ENCODE data around the gene DMWD. TPM values are rescaled to one million over a fixed set of nuclear protein-coding genes. Genes with fewer than 3 reads are reported as not detected.
"Not testable (repeated sequence)": the region's sequence is repeated elsewhere in the genome, so short reads cannot be mapped to it uniquely, and the experiment has no call there.

Gene DMWD
- total RNA-seq, 1 experiment from 2014 or later = 37.8 TPM

GRCh38 chr19:45751483-45751882, 41.2 kb downstream of the DMWD start:
- H3K9ac ChIP-seq (ENCODE audit: low read length); H3K4me3 ChIP-seq (ENCODE audit: low read length); H3K9me3 ChIP-seq (ENCODE audit: low read length); H3K36me3 ChIP-seq (ENCODE audit: insufficient read depth, low read length); H3K9me2 ChIP-seq (replicated peaks; ENCODE audit: insufficient read depth, low read length); H3K4me2 ChIP-seq (ENCODE audit: low read depth, low read length, poor library complexity, severe bottlenecking); H3K27ac ChIP-seq (ENCODE audit: low read length); H3K4me1 ChIP-seq (ENCODE audit: low read length); H2AFZ ChIP-seq (ENCODE audit: low read length); H3K79me2 ChIP-seq (ENCODE audit: low read length); H3K27me3 ChIP-seq (ENCODE audit: low read length); DNase-seq; H4K20me1 ChIP-seq (ENCODE audit: insufficient read depth, low read depth, low read length): not testable (repeated sequence)

GRCh38 chr19:45747513-45747912, 45.1 kb downstream of the DMWD start:
- no peak overlapping the region for H3K9ac ChIP-seq (ENCODE audit: low read length)
- no peak overlapping the region for H3K27ac ChIP-seq (ENCODE audit: low read length)
- no peak overlapping the region for H3K4me3 ChIP-seq (ENCODE audit: low read length)
- DNase-seq = no peak
- no peaks in the 10 kb centered on the region for H3K36me3 ChIP-seq (ENCODE audit: insufficient read depth, low read length)
- no peak overlapping the region for H3K4me2 ChIP-seq (ENCODE audit: low read depth, low read length, poor library complexity, severe bottlenecking)
- H3K9me2 ChIP-seq (replicated peaks; ENCODE audit: insufficient read depth, low read length) = no peaks in the 10 kb centered on the region
- H2AFZ ChIP-seq (ENCODE audit: low read length) = no peak overlapping the region
- H4K20me1 ChIP-seq (ENCODE audit: insufficient read depth, low read depth, low read length) = no peaks in the 10 kb centered on the region
- no peaks in the 10 kb centered on the region for H3K79me2 ChIP-seq (ENCODE audit: low read length)
- H3K9me3 ChIP-seq (ENCODE audit: low read length) = no peaks in the 10 kb centered on the region
- peaks cover 5% of the 10 kb centered on the region for H3K4me1 ChIP-seq (ENCODE audit: low read length)
- H3K27me3 ChIP-seq (ENCODE audit: low read length) = no peaks in the 10 kb centered on the region

DNA sequence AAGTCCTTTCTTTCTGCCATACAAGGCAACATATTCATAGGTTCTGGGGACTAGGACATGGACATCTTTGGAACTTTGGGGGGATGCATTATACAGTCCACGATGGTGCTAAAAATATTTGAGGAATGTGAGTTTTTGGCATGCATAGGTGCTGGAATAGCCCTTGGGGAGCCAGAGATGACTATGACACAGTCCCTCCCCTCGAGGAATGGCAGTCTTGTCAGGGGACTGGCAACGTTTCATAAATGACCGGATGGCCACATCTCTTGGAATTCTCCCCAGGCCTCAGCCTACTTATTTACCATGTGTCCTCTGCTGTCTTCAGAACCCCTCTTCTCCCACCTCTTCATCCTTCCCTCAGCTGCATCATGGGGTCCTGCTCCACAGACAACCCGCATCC, 45.8 kb downstream of the DMWD start:
- no peaks in the 10 kb centered on the region for H3K27me3 ChIP-seq (ENCODE audit: low read length)
- no peak overlapping the region for H3K27ac ChIP-seq (ENCODE audit: low read length)
- H3K36me3 ChIP-seq (ENCODE audit: insufficient read depth, low read length) = no peaks in the 10 kb centered on the region
- no peak overlapping the region for H3K9ac ChIP-seq (ENCODE audit: low read length)
- H2AFZ ChIP-seq (ENCODE audit: low read length) = no peak overlapping the region
- no peaks in the 10 kb centered on the region for H3K9me3 ChIP-seq (ENCODE audit: low read length)
- H3K4me2 ChIP-seq (ENCODE audit: low read depth, low read length, poor library complexity, severe bottlenecking) = no peak overlapping the region
- no peak for DNase-seq
- H3K79me2 ChIP-seq (ENCODE audit: low read length) = no peaks in the 10 kb centered on the region
- no peaks in the 10 kb centered on the region for H3K9me2 ChIP-seq (replicated peaks; ENCODE audit: insufficient read depth, low read length)
- no peak overlapping the region for H3K4me3 ChIP-seq (ENCODE audit: low read length)
- H4K20me1 ChIP-seq (ENCODE audit: insufficient read depth, low read depth, low read length) = no peaks in the 10 kb centered on the region
- H3K4me1 ChIP-seq (ENCODE audit: low read length) = peaks cover 6% of the 10 kb centered on the region

DNA sequence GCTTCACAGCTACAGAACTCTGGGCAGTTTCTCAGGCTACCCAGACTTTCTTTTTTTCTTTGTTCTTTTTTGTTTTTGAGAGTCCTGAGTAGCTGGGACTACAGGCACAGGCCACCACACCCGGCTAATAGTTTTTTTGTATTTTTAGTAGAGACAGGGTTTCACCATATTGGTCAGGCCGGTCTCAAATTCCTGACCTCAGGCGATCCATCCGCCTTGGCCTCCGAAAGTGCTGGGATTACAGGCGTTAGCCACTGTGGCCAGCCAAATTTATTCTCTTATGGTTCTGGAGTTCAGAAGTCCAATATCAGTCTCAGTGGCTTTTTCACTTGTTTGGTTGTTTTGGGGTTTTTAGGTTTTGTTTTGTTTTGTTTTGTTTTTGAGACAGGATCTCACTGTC, 47.0 kb downstream of the DMWD start:
- no peaks in the 10 kb centered on the region for H4K20me1 ChIP-seq (ENCODE audit: insufficient read depth, low read depth, low read length)
- H3K9me3 ChIP-seq (ENCODE audit: low read length) = no peaks in the 10 kb centered on the region
- no peaks in the 10 kb centered on the region for H3K9me2 ChIP-seq (replicated peaks; ENCODE audit: insufficient read depth, low read length)
- H3K36me3 ChIP-seq (ENCODE audit: insufficient read depth, low read length) = no peaks in the 10 kb centered on the region
- H3K9ac ChIP-seq (ENCODE audit: low read length) = no peak overlapping the region
- no peak overlapping the region for H3K4me3 ChIP-seq (ENCODE audit: low read length)
- no peak overlapping the region for H3K27ac ChIP-seq (ENCODE audit: low read length)
- no peak overlapping the region for H2AFZ ChIP-seq (ENCODE audit: low read length)
- peaks cover 6% of the 10 kb centered on the region for H3K4me1 ChIP-seq (ENCODE audit: low read length)
- H3K79me2 ChIP-seq (ENCODE audit: low read length) = no peaks in the 10 kb centered on the region
- no peaks in the 10 kb centered on the region for H3K27me3 ChIP-seq (ENCODE audit: low read length)
- no peak overlapping the region for H3K4me2 ChIP-seq (ENCODE audit: low read depth, low read length, poor library complexity, severe bottlenecking)
- no peak for DNase-seq

GRCh38 chr19:45742969-45743368, 49.7 kb downstream of the DMWD start:
- Histone ChIP-seq H3K4me3 (ENCODE audit: low read length) (no peak overlapping the region), H3K9ac (ENCODE audit: low read length) (no peak overlapping the region), H3K27me3 (ENCODE audit: low read length) (no peaks in the 10 kb centered on the region), H3K79me2 (ENCODE audit: low read length) (no peaks in the 10 kb centered on the region), H2AFZ (ENCODE audit: low read length) (no peak overlapping the region), H3K27ac (ENCODE audit: low read length) (no peak overlapping the region), H3K36me3 (ENCODE audit: insufficient read depth, low read length) (no peaks in the 10 kb centered on the region), H4K20me1 (ENCODE audit: insufficient read depth, low read depth, low read length) (no peaks in the 10 kb centered on the region), H3K9me3 (ENCODE audit: low read length) (no peaks in the 10 kb centered on the region), H3K4me1 (ENCODE audit: low read length) (peaks cover 6% of the 10 kb centered on the region), H3K4me2 (ENCODE audit: low read depth, low read length, poor library complexity, severe bottlenecking) (no peak overlapping the region), H3K9me2 (replicated peaks; ENCODE audit: insufficient read depth, low read length) (no peaks in the 10 kb centered on the region)
- no peak for DNase-seq

- Histone ChIP-seq H3K4me2 (ENCODE audit: low read depth, low read length, poor library complexity, severe bottlenecking) (no peak overlapping the region), H3K27me3 (ENCODE audit: low read length) (no peaks in the 10 kb centered on the region), H3K36me3 (ENCODE audit: insufficient read depth, low read length) (no peaks in the 10 kb centered on the region), H3K9me3 (ENCODE audit: low read length) (no peaks in the 10 kb centered on the region), H3K4me1 (ENCODE audit: low read length) (peaks cover 6% of the 10 kb centered on the region), H4K20me1 (ENCODE audit: insufficient read depth, low read depth, low read length) (no peaks in the 10 kb centered on the region), H3K4me3 (ENCODE audit: low read length) (no peak overlapping the region), H2AFZ (ENCODE audit: low read length) (no peak overlapping the region), H3K27ac (ENCODE audit: low read length) (no peak overlapping the region), H3K79me2 (ENCODE audit: low read length) (no peaks in the 10 kb centered on the region), H3K9me2 (replicated peaks; ENCODE audit: insufficient read depth, low read length) (no peaks in the 10 kb centered on the region), H3K9ac (ENCODE audit: low read length) (no peak overlapping the region)
- peak; percentile 64 for DNase-seq
Observed at GRCh38 chr19:45739498-45740439, 52.9 kb downstream of the DMWD start.

GRCh38 chr19:45733160-45733810, 59.4 kb downstream of the DMWD start, which contains the start of gene MEIOSIN:
TSS of gene MEIOSIN (plus strand) at chr19:45733439. CDS start at chr19:45735377, 1,938 bp downstream.
- Histone ChIP-seq H4K20me1 (ENCODE audit: insufficient read depth, low read depth, low read length) (no peaks in the 10 kb centered on the region), H2AFZ (ENCODE audit: low read length) (no peak within 1 kb of the TSS; the same call in 1 of the 2 replicates), H3K79me2 (ENCODE audit: low read length) (peaks cover 24% of the 10 kb centered on the region), H3K9ac (ENCODE audit: low read length) (no peak within 1 kb of the TSS), H3K4me1 (ENCODE audit: low read length) (peaks cover 14% of the 10 kb centered on the region), H3K9me2 (replicated peaks; ENCODE audit: insufficient read depth, low read length) (no peaks in the 10 kb centered on the region), H3K4me2 (ENCODE audit: low read depth, low read length, poor library complexity, severe bottlenecking) (no peak within 1 kb of the TSS), H3K27ac (ENCODE audit: low read length) (no peak within 1 kb of the TSS), H3K9me3 (ENCODE audit: low read length) (no peaks in the 10 kb centered on the region), H3K36me3 (ENCODE audit: insufficient read depth, low read length) (no peaks in the 10 kb centered on the region), H3K4me3 (ENCODE audit: low read length) (no peak within 1 kb of the TSS), H3K27me3 (ENCODE audit: low read length) (no peaks in the 10 kb centered on the region)
- no peak for DNase-seq
